Type B pancreatic cell (in vitro differentiated cells): Measurements from ENCODE around the gene KIAA1958. TPM values are rescaled to one million over a fixed set of nuclear protein-coding genes. Genes with fewer than 3 reads are reported as not detected.

Experiments used
- DNase-seq: peaks from one replicate; pipeline ENCODE4 v3.0.0; 2021; ENCODE audit warnings: mixed read lengths; ENCODE audit not compliant: unreplicated experiment; ENCODE audit errors: extremely low spot score
- H3K27ac Mint-ChIP-seq: 2 replicates; pipeline ENCODE4 v1.8.0; 2021; ENCODE audit warnings: mild to moderate bottlenecking, mixed read lengths
- H3K27me3 Mint-ChIP-seq: 2 replicates; pipeline ENCODE4 v1.8.0; 2021; ENCODE audit warnings: mixed read lengths
- H3K36me3 Mint-ChIP-seq: 2 replicates; pipeline ENCODE4 v1.8.0; 2021; ENCODE audit warnings: mixed read lengths
- H3K4me1 Mint-ChIP-seq: one replicate; pipeline ENCODE4 v1.8.0; 2021; ENCODE audit warnings: mixed read lengths; ENCODE audit not compliant: unreplicated experiment
- H3K4me3 Mint-ChIP-seq: 2 replicates; pipeline ENCODE4 v1.8.0; 2021; ENCODE audit warnings: mild to moderate bottlenecking, mixed read lengths
- H3K9me3 Mint-ChIP-seq: 2 replicates; pipeline ENCODE4 v1.8.0; 2021; ENCODE audit warnings: mixed read lengths
- total RNA-seq: library from RNA; stranded (reverse); gene quantifications from 2 replicates; pipeline ENCODE4 v1.2.1, GENCODE V29; 2021; ENCODE audit warnings: low replicate concordance
- TF ChIP-seq, protein P1 (sequence below): fragments of 200-600 bp; sonication (generic); conservative IDR thresholded peaks from 2 replicates; pipeline ENCODE4 v1.5.0; 2021; ENCODE audit warnings: antibody characterized with exemption, mild to moderate bottlenecking

Gene KIAA1958
- total RNA-seq, 1 donor from 2014 or later = 28.1 TPM

DNA sequence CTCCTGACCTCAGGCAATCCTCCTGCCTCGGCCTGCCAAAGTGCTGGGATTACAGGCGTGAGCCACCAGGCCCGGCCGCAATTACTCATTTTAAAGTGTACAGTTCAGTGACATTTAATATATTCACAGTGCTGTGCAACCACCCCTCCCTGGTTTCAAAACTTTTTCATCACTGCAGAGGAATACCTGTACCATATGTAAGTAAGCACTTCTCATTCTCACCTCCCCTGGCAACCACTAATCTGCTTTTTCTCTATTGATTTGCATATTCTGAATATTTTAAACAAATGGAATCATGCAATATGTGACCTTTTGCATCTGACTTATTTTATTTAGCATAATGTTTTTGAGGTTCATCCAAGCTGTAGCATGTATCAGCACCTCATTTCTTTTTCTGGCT is 21.3 kb upstream of the KIAA1958 start:
- no peak overlapping the region for H3K27ac Mint-ChIP-seq

DNA sequence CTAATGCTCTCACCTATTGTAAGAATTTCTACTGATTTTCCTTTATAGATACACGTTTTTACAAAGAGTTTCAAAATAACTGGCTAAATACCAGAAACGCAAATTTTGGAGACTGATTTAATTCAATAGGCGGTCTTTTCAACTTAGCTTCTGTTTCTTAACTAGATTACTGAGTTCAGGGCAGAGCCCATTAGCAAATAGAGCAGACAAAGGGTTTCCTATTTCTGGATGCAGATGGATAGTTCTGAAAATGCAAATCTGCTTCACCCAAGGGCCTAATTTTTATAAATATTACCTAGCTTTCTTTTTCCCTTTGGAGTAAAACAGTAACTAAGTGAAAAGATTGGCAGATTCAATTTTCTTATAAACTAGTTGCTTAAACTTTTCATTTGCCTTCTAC is 13.6 kb upstream of the KIAA1958 start:
- TF ChIP-seq, protein P1, sequence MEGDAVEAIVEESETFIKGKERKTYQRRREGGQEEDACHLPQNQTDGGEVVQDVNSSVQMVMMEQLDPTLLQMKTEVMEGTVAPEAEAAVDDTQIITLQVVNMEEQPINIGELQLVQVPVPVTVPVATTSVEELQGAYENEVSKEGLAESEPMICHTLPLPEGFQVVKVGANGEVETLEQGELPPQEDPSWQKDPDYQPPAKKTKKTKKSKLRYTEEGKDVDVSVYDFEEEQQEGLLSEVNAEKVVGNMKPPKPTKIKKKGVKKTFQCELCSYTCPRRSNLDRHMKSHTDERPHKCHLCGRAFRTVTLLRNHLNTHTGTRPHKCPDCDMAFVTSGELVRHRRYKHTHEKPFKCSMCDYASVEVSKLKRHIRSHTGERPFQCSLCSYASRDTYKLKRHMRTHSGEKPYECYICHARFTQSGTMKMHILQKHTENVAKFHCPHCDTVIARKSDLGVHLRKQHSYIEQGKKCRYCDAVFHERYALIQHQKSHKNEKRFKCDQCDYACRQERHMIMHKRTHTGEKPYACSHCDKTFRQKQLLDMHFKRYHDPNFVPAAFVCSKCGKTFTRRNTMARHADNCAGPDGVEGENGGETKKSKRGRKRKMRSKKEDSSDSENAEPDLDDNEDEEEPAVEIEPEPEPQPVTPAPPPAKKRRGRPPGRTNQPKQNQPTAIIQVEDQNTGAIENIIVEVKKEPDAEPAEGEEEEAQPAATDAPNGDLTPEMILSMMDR = no peak
- Mint-ChIP-seq H3K27ac (no peak overlapping the region), H3K36me3 (peaks cover 27% of the 10 kb centered on the region), H3K4me3 (no peak overlapping the region), H3K27me3 (no peaks in the 10 kb centered on the region), H3K9me3 (no peaks in the 10 kb centered on the region), H3K4me1 (no peaks in the 10 kb centered on the region)
- DNase-seq = no peak

More for the DNA sequence above, 21.3 kb upstream of the KIAA1958 start:
- peaks cover 25% of the 10 kb centered on the region for H3K36me3 Mint-ChIP-seq
- H3K4me3 Mint-ChIP-seq = no peak overlapping the region
- no peak for DNase-seq
- H3K9me3 Mint-ChIP-seq = peaks cover 9% of the 10 kb centered on the region
- TF ChIP-seq, protein P1 = no peak
- H3K27me3 Mint-ChIP-seq = no peaks in the 10 kb centered on the region
- H3K4me1 Mint-ChIP-seq = no peaks in the 10 kb centered on the region

DNA sequence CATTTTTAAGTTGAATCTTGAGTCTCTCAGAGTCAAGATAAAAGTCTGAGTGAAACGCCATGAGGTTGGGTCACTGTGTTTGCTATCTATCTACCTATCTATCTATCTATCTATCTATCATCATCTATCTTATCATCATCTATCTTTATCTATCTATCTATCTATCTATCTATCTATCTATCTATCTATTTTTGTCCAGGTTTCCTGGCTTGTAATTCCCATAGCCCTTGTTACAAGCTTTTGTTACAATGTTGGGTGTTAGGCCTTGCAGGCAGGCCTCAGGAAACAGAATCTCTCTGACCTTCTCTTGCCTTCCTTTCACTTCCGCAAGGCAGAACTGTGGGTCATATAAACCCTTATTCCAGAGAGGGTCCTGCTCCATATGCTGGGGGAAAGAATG is 12.6 kb upstream of the KIAA1958 start:
- H3K27ac Mint-ChIP-seq = no peak overlapping the region
- H3K4me1 Mint-ChIP-seq = no peaks in the 10 kb centered on the region
- H3K27me3 Mint-ChIP-seq = no peaks in the 10 kb centered on the region
- peaks cover 30% of the 10 kb centered on the region for H3K36me3 Mint-ChIP-seq
- TF ChIP-seq, protein P1 = no peak
- DNase-seq = no peak
- no peak overlapping the region for H3K4me3 Mint-ChIP-seq
- no peaks in the 10 kb centered on the region for H3K9me3 Mint-ChIP-seq

DNA sequence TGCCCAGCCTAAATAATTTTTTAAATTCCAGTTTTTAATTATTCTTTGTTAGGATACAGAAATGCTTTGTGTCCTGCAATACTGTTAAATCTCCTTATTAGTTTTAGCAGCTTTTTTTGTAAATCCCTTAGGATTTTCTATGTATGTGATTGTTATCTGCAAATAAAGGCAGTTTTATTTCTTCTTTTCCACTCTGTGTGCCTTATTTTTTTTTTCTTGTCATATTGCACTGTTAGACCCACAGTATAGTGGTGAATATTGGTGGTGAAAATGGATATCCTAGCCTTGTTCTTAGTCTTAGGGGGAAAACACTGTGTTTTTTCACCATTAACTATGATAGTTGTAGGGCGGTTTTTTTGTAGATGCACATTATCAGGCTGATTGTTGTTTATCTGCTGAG is 11.3 kb upstream of the KIAA1958 start:
- TF ChIP-seq, protein P1 = no peak
- H3K36me3 Mint-ChIP-seq = peaks cover 30% of the 10 kb centered on the region

DNA sequence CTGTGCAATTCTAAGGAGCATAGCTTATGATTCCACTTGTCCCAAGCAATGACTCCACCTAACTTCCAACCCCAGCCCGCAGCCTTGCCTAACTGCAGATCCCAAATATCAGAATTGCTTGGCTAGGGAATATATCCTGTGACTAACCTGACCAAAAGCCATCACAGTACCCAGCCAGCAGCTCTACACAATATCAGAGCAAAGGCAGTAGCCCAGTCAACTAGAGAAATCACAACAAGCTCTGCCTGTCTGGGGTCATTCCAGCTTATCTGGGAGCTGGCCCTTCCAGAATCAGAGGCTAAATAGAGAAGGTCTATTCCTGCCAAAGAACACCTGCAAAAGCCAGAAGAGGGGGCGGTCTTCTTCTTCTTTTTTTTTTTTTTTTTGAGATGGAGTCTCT is 9.3 kb upstream of the KIAA1958 start:
- TF ChIP-seq, protein P1 = no peak
- Mint-ChIP-seq H3K36me3 (peaks cover 25% of the 10 kb centered on the region), H3K4me3 (no peak overlapping the region), H3K4me1 (no peaks in the 10 kb centered on the region), H3K27me3 (no peaks in the 10 kb centered on the region), H3K27ac (no peak overlapping the region), H3K9me3 (no peaks in the 10 kb centered on the region)
- DNase-seq = no peak

More for the DNA sequence above, 11.3 kb upstream of the KIAA1958 start:
- H3K27ac Mint-ChIP-seq = no peak overlapping the region
- H3K9me3 Mint-ChIP-seq = no peaks in the 10 kb centered on the region
- H3K4me1 Mint-ChIP-seq = no peaks in the 10 kb centered on the region
- no peak for DNase-seq
- H3K27me3 Mint-ChIP-seq = no peaks in the 10 kb centered on the region
- no peak overlapping the region for H3K4me3 Mint-ChIP-seq

DNA sequence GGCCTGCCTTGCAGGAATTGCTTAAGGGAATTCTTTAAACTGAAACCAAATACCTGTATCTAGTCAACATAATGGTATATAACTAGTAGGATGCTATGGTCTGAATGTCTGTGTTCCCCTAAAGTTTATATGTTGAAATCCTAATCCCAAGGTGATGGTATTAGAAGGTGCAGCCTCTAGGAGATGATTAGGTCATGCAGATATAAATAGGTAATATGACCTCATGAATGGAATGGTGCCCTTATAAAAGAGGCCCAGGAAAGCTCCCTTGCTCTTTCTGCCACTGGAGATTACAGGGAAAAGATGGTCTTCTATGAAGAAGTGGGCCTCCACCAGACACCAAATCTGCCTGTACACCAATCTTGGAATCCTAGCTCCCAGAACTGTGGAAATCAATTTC is 7.4 kb upstream of the KIAA1958 start:
- H3K4me3 Mint-ChIP-seq = no peak overlapping the region
- no peaks in the 10 kb centered on the region for H3K9me3 Mint-ChIP-seq
- H3K36me3 Mint-ChIP-seq = peaks cover 20% of the 10 kb centered on the region
- no peaks in the 10 kb centered on the region for H3K4me1 Mint-ChIP-seq
- TF ChIP-seq, protein P1 = no peak
- H3K27me3 Mint-ChIP-seq = no peaks in the 10 kb centered on the region
- H3K27ac Mint-ChIP-seq = no peak overlapping the region
- no peak for DNase-seq
